HEK293 (cell line): ENCODE measurements around the gene JUP.

Experiments
- BCL11B ChIP-seq: fragments of 450-650 bp; formaldehyde crosslinking; IDR thresholded peaks from 2 replicates; pipeline ENCODE4 v1.5.1; 2016; ENCODE audit warnings: low read depth, missing biosample characterization, missing genetic modification characterization
- CTCF ChIP-seq: fragments of 450-650 bp; formaldehyde crosslinking; IDR thresholded peaks from 2 replicates; pipeline ENCODE4 v1.5.1; 2016; ENCODE audit warnings: missing biosample characterization, missing genetic modification characterization
- HOXC10 ChIP-seq: sonication (generic); formaldehyde crosslinking; IDR thresholded peaks from 2 replicates; pipeline ENCODE4 v1.8.1; 2023; ENCODE audit warnings: mild to moderate bottlenecking, missing genetic modification reagents
- KLF7 ChIP-seq: fragments of 450-650 bp; formaldehyde crosslinking; IDR thresholded peaks from 2 replicates; pipeline ENCODE4 v1.5.1; 2016; ENCODE audit warnings: missing biosample characterization, missing genetic modification characterization, borderline replicate concordance
- PATZ1 ChIP-seq: fragments of 450-650 bp; formaldehyde crosslinking; IDR thresholded peaks from 2 replicates; pipeline ENCODE4 v1.5.1; 2016; ENCODE audit warnings: missing biosample characterization, missing genetic modification characterization
- TRIM28 ChIP-seq: IDR thresholded peaks from 2 replicates; pipeline ENCODE4 v1.6.1; 2011; ENCODE audit warnings: low read length, control low read depth, borderline replicate concordance
- TSHZ1 ChIP-seq: fragments of 450-650 bp; formaldehyde crosslinking; IDR thresholded peaks from 2 replicates; pipeline ENCODE4 v1.5.1; 2016; ENCODE audit warnings: missing biosample characterization, missing genetic modification characterization, borderline replicate concordance
- ZBTB6 ChIP-seq: fragments of 450-650 bp; formaldehyde crosslinking; IDR thresholded peaks from 2 replicates; pipeline ENCODE4 v1.5.1; 2017; ENCODE audit warnings: missing biosample characterization, missing genetic modification characterization
- ZFP69B ChIP-seq: fragments of 450-650 bp; formaldehyde crosslinking; IDR thresholded peaks from 2 replicates; pipeline ENCODE4 v1.5.1; 2016; ENCODE audit warnings: missing biosample characterization, missing genetic modification characterization
- ZNF148 ChIP-seq: fragments of 450-650 bp; formaldehyde crosslinking; IDR thresholded peaks from 2 replicates; pipeline ENCODE4 v1.5.0; 2017; ENCODE audit warnings: missing biosample characterization, missing genetic modification characterization, borderline replicate concordance
- ZNF169 ChIP-seq: fragments of 450-650 bp; formaldehyde crosslinking; IDR thresholded peaks from 2 replicates; pipeline ENCODE4 v1.5.1; 2016; ENCODE audit warnings: missing biosample characterization, missing genetic modification characterization
- ZNF214 ChIP-seq: fragments of 450-650 bp; formaldehyde crosslinking; IDR thresholded peaks from 2 replicates; pipeline ENCODE4 v1.5.1; 2017; ENCODE audit warnings: missing biosample characterization, mild to moderate bottlenecking, missing genetic modification characterization, borderline replicate concordance
- ZNF239 ChIP-seq: fragments of 450-650 bp; formaldehyde crosslinking; IDR thresholded peaks from 2 replicates; pipeline ENCODE4 v1.5.1; 2016; ENCODE audit warnings: missing biosample characterization, missing genetic modification characterization
- ZNF394 ChIP-seq: fragments of 450-650 bp; formaldehyde crosslinking; IDR thresholded peaks from 2 replicates; pipeline ENCODE4 v1.5.1; 2016; ENCODE audit warnings: missing biosample characterization, missing genetic modification characterization, mild to moderate bottlenecking, moderate library complexity, borderline replicate concordance
- ZNF416 ChIP-seq: fragments of 450-650 bp; formaldehyde crosslinking; IDR thresholded peaks from 2 replicates; pipeline ENCODE4 v1.5.1; 2016; ENCODE audit warnings: missing biosample characterization, missing genetic modification characterization
- ZNF510 ChIP-seq: fragments of 450-650 bp; formaldehyde crosslinking; IDR thresholded peaks from 2 replicates; pipeline ENCODE4 v1.5.1; 2018; ENCODE audit warnings: mild to moderate bottlenecking, missing genetic modification characterization, missing biosample characterization; ENCODE audit not compliant: insufficient replicate concordance
- ZNF514 ChIP-seq: fragments of 450-650 bp; formaldehyde crosslinking; IDR thresholded peaks from 2 replicates; pipeline ENCODE4 v1.5.1; 2016; ENCODE audit warnings: missing biosample characterization, missing genetic modification characterization
- ZNF521 ChIP-seq: fragments of 450-650 bp; formaldehyde crosslinking; IDR thresholded peaks from 2 replicates; pipeline ENCODE4 v1.5.1; 2017; ENCODE audit warnings: missing biosample characterization, mild to moderate bottlenecking, missing genetic modification characterization
- ZNF560 ChIP-seq: fragments of 450-650 bp; formaldehyde crosslinking; IDR thresholded peaks from 2 replicates; pipeline ENCODE4 v1.5.1; 2017; ENCODE audit warnings: missing biosample characterization, missing genetic modification characterization, borderline replicate concordance
- ZNF610 ChIP-seq: fragments of 450-650 bp; formaldehyde crosslinking; IDR thresholded peaks from 2 replicates; pipeline ENCODE4 v1.5.1; 2016; ENCODE audit warnings: missing biosample characterization, missing genetic modification characterization, borderline replicate concordance
- ZNF621 ChIP-seq: fragments of 450-650 bp; formaldehyde crosslinking; IDR thresholded peaks from 2 replicates; pipeline ENCODE4 v1.5.1; 2017; ENCODE audit warnings: missing biosample characterization, missing genetic modification characterization
- ZNF658 ChIP-seq: fragments of 450-650 bp; formaldehyde crosslinking; IDR thresholded peaks from 2 replicates; pipeline ENCODE4; 2016; ENCODE audit warnings: missing biosample characterization, missing genetic modification characterization
- ZNF747 ChIP-seq: fragments of 450-650 bp; formaldehyde crosslinking; IDR thresholded peaks from 2 replicates; pipeline ENCODE4 v1.5.1; 2016; ENCODE audit warnings: missing biosample characterization, missing genetic modification characterization
- ZNF777 ChIP-seq: fragments of 450-650 bp; formaldehyde crosslinking; IDR thresholded peaks from 2 replicates; pipeline ENCODE4 v1.5.1; 2017; ENCODE audit warnings: missing biosample characterization, missing genetic modification characterization, borderline replicate concordance
- ZNF792 ChIP-seq: fragments of 450-650 bp; formaldehyde crosslinking; IDR thresholded peaks from 2 replicates; pipeline ENCODE4 v1.5.1; 2016; ENCODE audit warnings: missing biosample characterization, missing genetic modification characterization
- ZNF837 ChIP-seq: fragments of 450-650 bp; formaldehyde crosslinking; IDR thresholded peaks from 2 replicates; pipeline ENCODE4 v1.5.1; 2016; ENCODE audit warnings: missing biosample characterization, missing genetic modification characterization
- ZSCAN18 ChIP-seq: fragments of 450-650 bp; formaldehyde crosslinking; IDR thresholded peaks from 2 replicates; pipeline ENCODE4 v1.5.1; 2016; ENCODE audit warnings: missing biosample characterization, missing genetic modification characterization

The JUP gene

GRCh38 chr17:41786227-41787020, at the start of gene JUP (continued):
- TF ChIP-seq ZSCAN18 (tag by site-specific recombination) (no peak), ZNF610 (no peak; the same call in 1 of the 2 replicates), ZNF214 (no peak), ZNF148 (tag by site-specific recombination) (no peak), ZNF560 (tag by site-specific recombination) (no peak), ZNF514 (tag by site-specific recombination) (no peak), HOXC10 (CRISPR knock-in tag) (no peak), TRIM28 (no peak), CTCF (tag by site-specific recombination) (peak; percentile 40), ZNF521 (tag by site-specific recombination) (no peak), TSHZ1 (no peak), ZNF621 (no peak), ZNF792 (tag by site-specific recombination) (no peak), ZNF416 (no peak), PATZ1 (tag by site-specific recombination) (peak; percentile 22; the same call in 1 of the 2 replicates), ZNF777 (tag by site-specific recombination) (no peak), ZFP69B (tag by site-specific recombination) (no peak), BCL11B (0 out of 2 replicates have a peak, but pooled peaks have one; percentile 18), ZNF658 (tag by site-specific recombination) (no peak), ZNF510 (tag by site-specific recombination) (no peak), ZNF239 (no peak), ZBTB6 (tag by site-specific recombination) (no peak), ZNF394 (tag by site-specific recombination) (no peak; the same call in 1 of the 2 replicates), ZNF169 (no peak), ZNF747 (tag by site-specific recombination) (no peak), KLF7 (tag by site-specific recombination) (0 out of 2 replicates have a peak, but pooled peaks have one; percentile 10), ZNF837 (tag by site-specific recombination) (no peak)
- TF ChIP-seq, all 188 proteins: peak for 36
